NCI-H2196 (cell line): ENCODE measurements around the gene PTGIS.
A peak's percentile ranks its signal among the peaks of the same experiment; 100 is the strongest.

ENCODE experiments used
- DNase-seq: peaks from one replicate; lab custom pipeline; 2025; ENCODE audit not compliant: unreplicated experiment; lab: John Stamatoyannopoulos, UW

The PTGIS gene

GRCh38 chr20:49475292-49476015 is 92.5 kb downstream of the PTGIS start:
- DNase-seq: no peak

DNA sequence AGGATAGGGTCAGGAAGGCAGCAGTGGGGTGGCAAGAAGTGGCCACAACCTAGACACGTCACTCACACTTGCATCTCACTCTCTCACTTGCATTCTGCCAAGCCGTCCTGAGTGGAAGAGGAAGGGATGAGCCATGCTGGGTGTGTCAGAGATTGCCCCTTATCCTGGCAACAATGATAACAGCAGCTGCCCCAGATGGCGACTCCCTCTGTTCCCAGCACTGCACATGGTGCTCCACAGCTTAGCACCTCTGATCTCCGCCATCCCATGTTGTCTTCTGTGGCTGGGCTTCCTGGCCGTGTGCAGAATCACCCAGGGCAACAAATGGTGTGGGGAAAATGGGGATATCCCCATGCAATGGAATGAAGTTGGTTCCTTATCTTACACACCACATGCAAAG is 96.5 kb downstream of the PTGIS start:
- DNase-seq: no peak

GRCh38 chr20:49470922-49471321 is 97.0 kb downstream of the PTGIS start:
- no peak for DNase-seq

DNA sequence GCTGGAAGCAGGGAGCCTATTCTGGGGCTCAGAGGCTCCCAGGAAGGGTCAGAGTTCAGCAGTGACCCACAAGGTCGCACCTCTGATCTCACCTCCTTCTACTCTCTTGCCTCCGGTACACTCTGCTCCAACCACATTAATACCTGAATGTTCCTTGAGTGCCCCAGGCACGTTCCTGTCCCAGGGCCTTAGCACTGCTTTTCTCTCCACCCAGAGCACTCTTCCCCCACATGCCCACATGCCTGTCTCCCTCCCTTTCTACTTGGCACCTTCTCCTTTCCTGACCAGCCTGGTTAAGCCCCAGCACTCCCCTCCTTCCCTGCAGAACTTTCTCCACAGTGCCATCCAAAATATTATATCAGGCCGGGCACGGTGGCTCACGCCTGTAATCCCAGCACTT is 98.9 kb downstream of the PTGIS start:
- no peak for DNase-seq

DNA sequence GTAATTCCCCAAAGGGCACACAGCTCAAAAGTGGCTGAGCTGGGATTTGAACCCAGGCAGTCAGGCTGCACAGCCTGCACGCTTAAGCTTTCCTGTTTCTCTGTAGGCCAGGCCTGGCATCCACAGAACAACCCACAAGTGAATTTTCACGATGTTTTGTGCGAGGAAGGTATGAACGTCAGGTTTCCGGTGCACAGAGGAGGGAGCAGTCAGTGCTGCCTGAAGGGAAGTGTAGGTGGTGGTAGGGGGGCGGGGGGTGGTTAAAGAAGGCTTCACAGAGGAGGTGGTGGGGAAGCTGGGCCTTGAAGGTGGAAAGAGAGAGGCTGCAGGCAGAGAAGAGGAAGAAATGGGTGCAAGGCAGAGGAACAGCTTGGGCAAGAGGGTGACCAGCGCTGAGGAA is 99.5 kb downstream of the PTGIS start:
- DNase-seq: no peak

DNA sequence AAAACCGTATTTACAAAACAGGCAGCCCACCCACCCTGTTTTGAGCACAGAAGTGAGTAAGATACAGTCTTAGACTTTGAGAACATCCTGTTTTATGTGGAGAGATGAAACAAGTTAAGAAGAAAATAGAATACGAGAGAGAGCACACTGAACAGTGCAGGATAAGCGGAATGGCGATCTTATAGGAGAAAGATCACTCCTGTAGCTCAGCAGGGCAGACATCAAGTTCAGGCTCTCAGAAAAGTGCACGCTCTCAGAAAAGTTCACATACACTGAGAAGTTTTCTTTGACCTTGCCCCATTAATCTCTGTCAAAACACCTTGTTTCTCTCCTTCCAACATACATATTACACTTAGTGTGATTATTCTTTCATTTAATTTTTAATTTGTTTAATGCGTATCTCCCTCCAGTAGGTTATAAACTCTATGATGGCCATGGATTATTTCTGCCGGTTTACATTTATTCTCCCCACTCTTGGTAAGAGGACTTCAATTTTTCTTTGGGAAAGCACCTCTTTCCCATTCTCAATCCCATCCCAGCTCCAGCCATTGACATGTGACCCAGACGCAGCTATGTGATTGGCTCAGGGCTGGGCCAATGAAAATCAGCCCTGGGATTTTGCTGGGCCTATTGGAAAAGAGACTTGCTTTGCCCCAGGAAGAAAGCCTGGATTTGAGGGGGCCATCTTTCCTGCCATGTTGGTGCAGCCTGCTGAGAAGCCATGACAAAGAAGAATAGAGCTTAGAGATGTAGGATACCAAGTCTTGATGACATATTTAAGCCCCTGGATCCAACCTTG is 101.6 kb downstream of the PTGIS start:
- no peak for DNase-seq

- no peak for DNase-seq
These were observed 103.4 kb downstream of the PTGIS start for GRCh38 chr20:49464556-49464955.

DNA sequence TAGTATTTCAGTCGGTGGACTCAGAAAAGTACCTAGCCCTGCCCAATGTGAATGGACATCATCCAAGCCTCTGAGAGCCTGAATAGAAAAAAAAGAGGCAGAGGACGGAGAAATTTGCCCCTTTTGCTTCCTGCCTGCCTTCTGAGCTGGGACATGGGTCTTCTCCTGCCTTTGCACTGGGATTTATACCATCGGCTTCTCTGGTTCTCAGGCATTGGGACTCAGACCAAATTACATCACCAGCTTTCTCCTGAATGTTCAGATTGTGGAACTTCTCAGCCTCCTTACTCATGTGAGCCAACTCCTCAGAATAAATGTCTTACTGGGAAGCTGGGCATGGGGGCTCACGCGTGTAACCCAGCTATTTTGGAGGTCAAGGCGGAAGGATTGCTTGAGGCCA is 105.3 kb downstream of the PTGIS start:
- no peak for DNase-seq

DNA sequence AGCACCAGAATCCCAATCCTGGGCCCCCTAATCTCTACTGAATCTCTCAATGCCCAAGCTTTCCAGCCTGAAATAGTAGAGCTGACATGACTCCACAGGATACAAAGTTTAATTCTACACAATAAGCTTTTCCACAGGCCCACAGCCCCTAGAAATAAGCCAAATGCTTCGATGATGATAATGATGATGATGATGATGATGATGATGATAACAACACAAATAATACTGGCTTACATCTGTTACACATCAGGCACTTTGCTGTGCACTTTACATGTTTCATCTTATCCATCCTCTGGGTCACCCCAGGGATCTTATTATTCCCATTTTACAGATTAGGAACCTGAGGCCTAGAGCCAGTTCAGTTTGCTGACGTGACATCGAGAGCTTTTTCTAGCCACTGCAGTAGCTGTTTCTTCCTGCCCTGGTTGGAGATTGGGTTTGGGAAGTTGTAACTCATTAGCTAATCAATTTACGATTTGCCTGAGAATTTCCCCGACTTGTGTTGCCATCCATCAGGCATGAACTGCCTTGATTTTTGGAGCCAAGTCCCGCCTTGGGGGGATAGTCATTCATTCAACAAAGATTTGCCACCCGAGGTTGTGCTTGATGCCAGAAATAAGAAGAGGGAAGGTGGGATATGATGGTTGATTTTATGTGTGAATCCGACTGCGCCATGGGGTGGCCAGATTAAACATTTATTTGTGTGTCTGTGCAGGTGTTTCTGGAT is 105.9 kb downstream of the PTGIS start:
- DNase-seq: no peak

DNA sequence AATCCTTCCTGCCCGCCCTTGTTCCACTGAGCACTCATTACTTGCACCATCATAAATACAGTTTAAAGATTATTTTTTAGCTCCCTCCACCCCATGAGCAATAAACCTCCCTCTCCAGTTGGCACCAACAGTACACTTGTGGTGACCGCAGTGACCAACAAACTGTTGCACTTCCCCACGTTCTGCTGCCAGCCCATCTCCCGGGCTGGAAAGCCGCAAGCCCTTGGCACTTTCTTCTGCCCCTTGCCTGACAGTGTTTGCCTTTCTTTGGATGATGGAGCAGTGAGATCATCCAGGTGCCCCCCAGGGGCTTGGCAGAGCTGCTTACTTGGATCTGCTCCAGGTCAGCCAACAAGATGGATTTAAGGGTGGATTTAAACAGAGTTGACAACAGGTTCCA is 107.0 kb downstream of the PTGIS start:
- DNase-seq: peak; percentile 21

- DNase-seq: no peak
These were observed 107.8 kb downstream of the PTGIS start for GRCh38 chr20:49460131-49460530.

DNA sequence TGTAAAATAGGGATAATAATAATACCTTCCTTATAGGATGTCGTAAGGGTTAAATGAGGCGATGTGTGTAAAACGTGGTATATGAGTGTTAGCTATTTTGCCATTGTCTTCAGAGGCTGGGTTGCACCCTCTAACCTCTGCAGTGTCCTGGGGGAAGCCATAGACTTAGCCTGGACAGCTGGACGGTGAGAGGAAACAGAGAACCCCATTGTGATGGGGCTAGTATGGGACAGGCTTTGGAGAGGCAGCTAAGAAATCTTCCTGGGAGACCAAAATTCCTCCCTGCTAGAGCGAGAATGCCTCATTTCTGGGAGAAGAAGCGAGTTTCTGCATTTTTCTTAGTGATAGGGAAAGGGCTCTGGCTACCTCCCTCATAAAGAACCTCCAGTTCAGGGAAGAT is 108.3 kb downstream of the PTGIS start:
- DNase-seq: no peak

DNA sequence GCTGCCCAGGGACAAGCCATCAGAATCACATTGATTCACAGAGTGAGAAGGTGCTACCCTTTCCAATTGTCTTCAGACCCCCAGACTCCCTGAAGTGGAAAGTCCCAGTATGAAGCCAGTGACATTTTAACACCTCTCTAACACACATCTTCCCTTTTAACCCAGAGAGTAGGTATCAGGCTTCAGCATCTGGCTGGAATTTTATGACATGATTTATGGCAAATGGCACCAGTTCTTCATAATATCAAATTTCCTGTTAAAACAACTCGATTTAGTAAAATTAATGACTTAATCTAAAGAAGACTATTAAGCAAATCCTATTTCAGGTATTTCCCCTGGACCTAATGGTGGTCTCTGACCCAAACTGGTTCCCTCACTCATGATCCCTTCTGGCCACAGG is 110.5 kb downstream of the PTGIS start:
- DNase-seq: no peak

GRCh38 chr20:49456646-49457045 is 111.3 kb downstream of the PTGIS start:
- DNase-seq: no peak

DNA sequence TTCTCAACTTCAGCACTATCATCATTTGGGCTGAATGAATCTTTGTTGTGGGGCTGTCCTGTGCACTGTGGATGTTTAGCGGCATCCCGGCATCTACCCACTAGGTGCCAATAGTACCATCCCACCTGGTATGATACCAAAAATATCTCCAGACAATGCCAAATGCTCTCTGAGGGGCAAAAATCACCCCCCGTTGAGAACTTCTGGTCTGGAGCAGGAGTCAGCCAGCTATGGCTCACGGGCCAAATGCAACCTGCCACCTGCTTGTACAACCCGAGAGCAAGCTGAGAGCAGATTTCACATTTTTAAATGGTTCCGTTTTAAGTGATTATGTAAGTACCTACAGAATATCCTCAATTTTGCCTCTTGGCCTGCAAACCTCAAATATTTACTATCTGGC is 112.2 kb downstream of the PTGIS start:
- DNase-seq: no peak
